ENCODE data around the gene ABI3BP.

Gene ABI3BP

GRCh38 chr3:100719136-100719535 is 274.1 kb downstream of the ABI3BP start:
- TF ChIP-seq CTCF (IDR thresholded peaks at IDR 0.05; ENCODE audit: low read depth, low read length, missing control alignments): no peak
- Histone ChIP-seq H3K27me3 (replicated peaks) (no peaks in the 10 kb centered on the region), H3K4me3 (ENCODE audit: low read depth, low read length) (no peak overlapping the region), H3K36me3 (replicated peaks) (peaks cover 38% of the 10 kb centered on the region), H3K27ac (no peak overlapping the region)
- DNase-seq: no peak
- in situ Hi-C loops (cut with HindIII; ENCODE audit: low pct_ligation_motif_present, low sequenced_read_pairs): no loop called here

GRCh38 chr3:100717637-100718487 is 275.4 kb downstream of the ABI3BP start:
- DNase-seq: no peak
- in situ Hi-C loops (cut with HindIII; ENCODE audit: low pct_ligation_motif_present, low sequenced_read_pairs): no loop called here
- H3K36me3 ChIP-seq (replicated peaks): peaks cover 41% of the 10 kb centered on the region
- no peak overlapping the region for H3K27ac ChIP-seq
- no peak overlapping the region for H3K4me3 ChIP-seq (ENCODE audit: low read depth, low read length)
- no peaks in the 10 kb centered on the region for H3K27me3 ChIP-seq (replicated peaks)
- no peak for TF ChIP-seq CTCF (IDR thresholded peaks at IDR 0.05; ENCODE audit: low read depth, low read length, missing control alignments)

- Histone ChIP-seq H3K27me3 (replicated peaks) (no peaks in the 10 kb centered on the region), H3K27ac (no peak overlapping the region), H3K36me3 (replicated peaks) (peaks cover 36% of the 10 kb centered on the region), H3K4me3 (ENCODE audit: low read depth, low read length) (no peak overlapping the region)
- no peak for TF ChIP-seq CTCF (IDR thresholded peaks at IDR 0.05; ENCODE audit: low read depth, low read length, missing control alignments)
- no peak for DNase-seq
- in situ Hi-C loops (cut with HindIII; ENCODE audit: low pct_ligation_motif_present, low sequenced_read_pairs): no loop called here
Measured at GRCh38 chr3:100717063-100717462, 276.2 kb downstream of the ABI3BP start.

GRCh38 chr3:100715176-100715575 is 278.0 kb downstream of the ABI3BP start:
- H3K36me3 ChIP-seq (replicated peaks): peaks cover 32% of the 10 kb centered on the region
- in situ Hi-C loops (cut with HindIII; ENCODE audit: low pct_ligation_motif_present, low sequenced_read_pairs): no loop called here
- H3K4me3 ChIP-seq (ENCODE audit: low read depth, low read length): no peak overlapping the region

GRCh38 chr3:100710261-100710968 is 282.8 kb downstream of the ABI3BP start:
- H3K4me3 ChIP-seq (ENCODE audit: low read depth, low read length): peak overlapping the region; percentile 91
- peak; percentile 60 for TF ChIP-seq CTCF (IDR thresholded peaks at IDR 0.05; ENCODE audit: low read depth, low read length, missing control alignments)
- peak overlapping the region; percentile 94 for H3K27ac ChIP-seq
- peak; percentile 79 for DNase-seq
- in situ Hi-C loops (cut with HindIII; ENCODE audit: low pct_ligation_motif_present, low sequenced_read_pairs): no loop called here
- H3K36me3 ChIP-seq (replicated peaks): peaks cover 22% of the 10 kb centered on the region
- H3K27me3 ChIP-seq (replicated peaks): no peaks in the 10 kb centered on the region

More at GRCh38 chr3:100715176-100715575, 278.0 kb downstream of the ABI3BP start:
- Histone ChIP-seq H3K27ac (no peak overlapping the region), H3K27me3 (replicated peaks) (no peaks in the 10 kb centered on the region)
- no peak for TF ChIP-seq CTCF (IDR thresholded peaks at IDR 0.05; ENCODE audit: low read depth, low read length, missing control alignments)
- DNase-seq: no peak
